Activated B cell treated with CpG ODN at 0.5 μM for 24 hours (primary cell): ENCODE measurements around the gene TSPAN9. TPM values are rescaled to one million over a fixed set of nuclear protein-coding genes. Genes with fewer than 3 reads are reported as not detected.

ENCODE experiments used
- ATAC-seq: fragments of 200-7000 bp; cut with Tn5 transposase; one replicate; pipeline ENCODE4 v1.10.0; 2021; ENCODE audit warnings: low read depth, mild to moderate bottlenecking, moderate library complexity
- CTCF ChIA-PET: fragments of 350-600 bp; sonication (Branson Sonifier 250); formaldehyde crosslinking; loops from one replicate; lab custom pipeline; 2021; ENCODE audit warnings: antibody characterized with exemption; lab: Charles Lee
- POLR2A ChIA-PET: fragments of 350-600 bp; sonication (Branson Sonifier 250); formaldehyde crosslinking; loops from one replicate; lab custom pipeline; 2021; ENCODE audit warnings: antibody characterized with exemption; lab: Charles Lee
- DNase-seq: peaks from one replicate; pipeline ENCODE4 v3.0.0; 2022
- H3K27ac Mint-ChIP-seq: one replicate; pipeline ENCODE4 v1.8.0; 2020; ENCODE audit warnings: mixed read lengths
- H3K27me3 Mint-ChIP-seq: one replicate; pipeline ENCODE4 v1.8.0; 2021; ENCODE audit warnings: mixed read lengths
- H3K36me3 Mint-ChIP-seq: one replicate; pipeline ENCODE4 v1.8.0; 2021; ENCODE audit warnings: low read depth, mixed read lengths
- H3K4me1 Mint-ChIP-seq: one replicate; pipeline ENCODE4 v1.8.0; 2021; ENCODE audit warnings: mixed read lengths
- H3K4me3 Mint-ChIP-seq: one replicate; pipeline ENCODE4 v1.8.0; 2020; ENCODE audit warnings: mild to moderate bottlenecking, mixed read lengths
- H3K9me3 Mint-ChIP-seq: one replicate; pipeline ENCODE4 v1.8.0; 2020; ENCODE audit warnings: mixed read lengths
- CTCF ChIP-seq: fragments of 200-600 bp; IDR thresholded peaks from one replicate; pipeline ENCODE4 v1.8.0; 2022; ENCODE audit warnings: antibody characterized with exemption, mild to moderate bottlenecking
- intact Hi-C: fragments of 100-400 bp; cut with micrococcal nuclease; formaldehyde crosslinking; loops from one replicate; pipeline ENCODE4 v1.15.1; 2024
- total RNA-seq: library from RNA; stranded (reverse); gene quantifications from 2 replicates; pipeline ENCODE4 v1.2.3, GENCODE V29; 2022

The TSPAN9 gene
- total RNA-seq, 1 donor from 2014 or later: 0.20 TPM

- ChIA-PET POLR2A (no interaction called here), CTCF (no interaction called here)
- no peak for ATAC-seq
- TF ChIP-seq CTCF: no peak
- H3K4me1 Mint-ChIP-seq: no peaks in the 10 kb centered on the region
- no peaks in the 10 kb centered on the region for H3K36me3 Mint-ChIP-seq
- no peak overlapping the region for H3K4me3 Mint-ChIP-seq
- no peak for DNase-seq
- intact Hi-C loops: no loop called here
- H3K27ac Mint-ChIP-seq: no peak overlapping the region
- peaks cover 29% of the 10 kb centered on the region for H3K27me3 Mint-ChIP-seq
- no peaks in the 10 kb centered on the region for H3K9me3 Mint-ChIP-seq
These were observed 91.3 kb downstream of the TSPAN9 start for GRCh38 chr12:3168223-3169221.

GRCh38 chr12:3170423-3171194 lies 93.4 kb downstream of the TSPAN9 start:
- DNase-seq: no peak
- ATAC-seq: no peak
- H3K27ac Mint-ChIP-seq: no peak overlapping the region
- intact Hi-C loops: no loop called here
- no peaks in the 10 kb centered on the region for H3K36me3 Mint-ChIP-seq
- H3K9me3 Mint-ChIP-seq: no peaks in the 10 kb centered on the region
- TF ChIP-seq CTCF: no peak
- peaks cover 19% of the 10 kb centered on the region for H3K27me3 Mint-ChIP-seq
- ChIA-PET POLR2A (no interaction called here), CTCF (no interaction called here)
- no peaks in the 10 kb centered on the region for H3K4me1 Mint-ChIP-seq
- no peak overlapping the region for H3K4me3 Mint-ChIP-seq

GRCh38 chr12:3171195-3171591 lies 94.0 kb downstream of the TSPAN9 start:
- Mint-ChIP-seq H3K4me1 (no peaks in the 10 kb centered on the region), H3K36me3 (no peaks in the 10 kb centered on the region), H3K27me3 (peaks cover 22% of the 10 kb centered on the region), H3K4me3 (no peak overlapping the region), H3K9me3 (no peaks in the 10 kb centered on the region), H3K27ac (no peak overlapping the region)
- ChIA-PET CTCF (no interaction called here), POLR2A (no interaction called here)
- ATAC-seq (no peak), DNase-seq (no peak)
- intact Hi-C loops: no loop called here
- no peak for TF ChIP-seq CTCF

GRCh38 chr12:3172124-3173007 lies 95.2 kb downstream of the TSPAN9 start:
- intact Hi-C loops: no loop called here
- CTCF ChIA-PET: no interaction called here
- H3K9me3 Mint-ChIP-seq: no peaks in the 10 kb centered on the region
- DNase-seq: no peak
- H3K4me3 Mint-ChIP-seq: no peak overlapping the region
- H3K27ac Mint-ChIP-seq: no peak overlapping the region
- no peaks in the 10 kb centered on the region for H3K36me3 Mint-ChIP-seq
- no peaks in the 10 kb centered on the region for H3K4me1 Mint-ChIP-seq
- no peak for ATAC-seq
- TF ChIP-seq CTCF: no peak
- peaks cover 26% of the 10 kb centered on the region for H3K27me3 Mint-ChIP-seq
- POLR2A ChIA-PET: no interaction called here
